NCI-H2227 (cell line): ENCODE data around the gene MSH4.
"Not testable (repeated sequence)": the region's sequence is repeated elsewhere in the genome, so short reads cannot be mapped to it uniquely, and the experiment has no call there.

Source experiments
- DNase-seq: peaks from one replicate; lab custom pipeline; 2025; ENCODE audit not compliant: unreplicated experiment; lab: John Stamatoyannopoulos, UW

The MSH4 gene

DNA sequence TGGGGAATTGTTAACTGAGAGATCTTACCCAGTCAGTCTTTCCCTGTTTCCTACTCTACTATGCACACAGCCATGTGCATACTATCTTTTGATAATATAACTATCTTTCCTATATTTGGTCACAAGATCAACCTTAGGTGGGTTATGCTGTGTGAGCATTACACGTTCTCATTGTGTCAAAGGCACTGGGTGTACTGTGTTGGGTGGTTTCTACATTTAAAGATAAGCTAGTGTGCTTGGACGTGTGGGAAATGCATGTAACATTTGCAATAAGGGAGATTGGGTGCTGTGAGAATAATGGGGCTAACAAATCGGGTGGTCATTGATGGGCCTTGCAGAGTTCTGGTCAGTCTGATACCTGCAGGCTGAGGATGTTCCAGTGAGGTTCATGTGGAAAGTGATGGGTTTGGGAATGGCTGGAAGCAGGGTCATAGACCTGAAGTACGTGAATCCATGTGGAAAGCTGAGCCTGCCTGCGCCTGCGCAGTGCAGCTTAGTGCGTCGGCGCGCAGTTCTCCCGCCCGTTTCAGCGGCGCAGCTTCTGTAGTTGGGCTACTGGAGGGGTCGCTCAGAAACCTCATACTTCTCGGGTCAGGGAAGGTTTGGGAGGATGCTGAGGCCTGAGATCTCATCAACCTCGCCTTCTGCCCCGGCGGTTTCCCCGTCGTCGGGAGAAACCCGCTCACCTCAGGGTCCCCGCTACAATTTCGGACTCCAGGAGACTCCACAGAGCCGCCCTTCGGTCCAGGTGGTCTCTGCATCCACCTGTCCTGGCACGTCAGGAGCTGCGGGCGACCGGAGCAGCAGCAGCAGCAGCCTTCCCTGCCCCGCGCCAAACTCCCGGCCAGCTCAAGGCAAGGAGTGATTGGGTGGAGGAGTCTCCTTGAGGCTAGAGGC lies at the start of gene MSH4:
Gene MSH4, plus strand, starts transcription at position 507 of the 897 bp plus-strand sequence. Its CDS starts 104 bp downstream, at position 611.
- DNase-seq = no peak

DNA sequence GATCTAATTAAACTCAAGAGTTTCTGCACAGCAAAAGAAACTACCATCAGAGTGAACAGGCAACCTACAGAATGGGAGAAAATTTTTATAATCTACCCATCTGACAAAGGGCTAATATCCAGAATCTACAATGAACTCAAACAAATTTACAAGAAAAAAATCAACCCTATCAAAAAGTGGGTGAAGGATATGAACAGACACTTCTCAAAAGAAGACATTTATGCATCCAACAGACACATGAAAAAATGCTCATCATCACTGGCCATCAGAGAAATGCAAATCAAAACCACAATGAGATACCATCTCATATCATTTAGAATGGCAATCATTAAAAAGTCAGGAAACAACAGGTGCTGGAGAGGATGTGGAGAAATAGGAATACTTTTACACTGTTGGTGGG lies 39.5 kb upstream of the MSH4 start:
- DNase-seq = not testable (repeated sequence)

DNA sequence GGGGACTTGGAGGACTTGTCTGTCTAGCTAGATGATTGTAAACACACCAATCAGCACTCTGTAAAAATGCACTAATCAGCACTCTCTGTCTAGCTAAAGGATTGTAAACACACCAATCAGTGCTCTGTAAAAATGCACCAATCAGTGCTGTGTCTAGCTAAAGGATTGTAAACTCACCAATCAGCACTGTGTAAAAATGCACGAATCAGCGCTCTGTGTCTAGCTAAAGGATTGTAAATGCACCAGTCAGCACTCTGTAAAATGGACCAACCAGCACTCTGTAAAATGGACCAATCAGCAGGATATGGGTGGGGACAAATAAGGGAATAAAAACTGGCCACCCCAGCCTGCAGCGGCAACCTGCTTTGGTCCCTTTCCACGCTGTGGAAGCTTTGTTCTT lies 38.1 kb upstream of the MSH4 start:
- DNase-seq = not testable (repeated sequence)

DNA sequence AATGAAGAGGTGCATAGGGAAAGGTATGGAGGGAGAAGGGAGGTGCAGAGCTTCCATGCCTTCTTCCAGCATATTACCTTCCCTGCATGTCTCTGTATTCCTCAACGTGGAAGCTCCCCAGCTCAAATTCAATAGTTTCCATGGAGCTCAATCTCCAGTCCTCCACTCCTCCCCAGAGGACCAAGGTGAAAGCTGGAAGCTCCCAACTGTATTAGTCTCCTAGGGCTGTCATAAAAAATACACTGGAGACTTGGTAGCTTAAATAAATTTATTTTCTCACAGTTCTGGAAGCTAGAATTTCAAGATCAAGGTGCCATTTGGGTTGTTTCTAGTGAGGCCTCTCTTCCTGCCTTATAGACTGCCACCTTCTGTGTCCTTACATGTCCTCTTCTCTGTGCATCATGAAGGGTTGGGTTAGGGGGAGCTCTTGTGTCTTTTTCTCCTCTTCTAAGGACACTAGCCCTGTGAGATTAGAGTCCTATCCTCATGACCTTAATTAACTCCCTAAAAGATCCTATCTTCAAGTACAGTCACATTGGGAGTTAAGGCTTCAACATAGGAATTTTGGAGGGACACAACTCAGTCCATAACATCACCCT lies 32.5 kb upstream of the MSH4 start:
- no peak for DNase-seq

DNA sequence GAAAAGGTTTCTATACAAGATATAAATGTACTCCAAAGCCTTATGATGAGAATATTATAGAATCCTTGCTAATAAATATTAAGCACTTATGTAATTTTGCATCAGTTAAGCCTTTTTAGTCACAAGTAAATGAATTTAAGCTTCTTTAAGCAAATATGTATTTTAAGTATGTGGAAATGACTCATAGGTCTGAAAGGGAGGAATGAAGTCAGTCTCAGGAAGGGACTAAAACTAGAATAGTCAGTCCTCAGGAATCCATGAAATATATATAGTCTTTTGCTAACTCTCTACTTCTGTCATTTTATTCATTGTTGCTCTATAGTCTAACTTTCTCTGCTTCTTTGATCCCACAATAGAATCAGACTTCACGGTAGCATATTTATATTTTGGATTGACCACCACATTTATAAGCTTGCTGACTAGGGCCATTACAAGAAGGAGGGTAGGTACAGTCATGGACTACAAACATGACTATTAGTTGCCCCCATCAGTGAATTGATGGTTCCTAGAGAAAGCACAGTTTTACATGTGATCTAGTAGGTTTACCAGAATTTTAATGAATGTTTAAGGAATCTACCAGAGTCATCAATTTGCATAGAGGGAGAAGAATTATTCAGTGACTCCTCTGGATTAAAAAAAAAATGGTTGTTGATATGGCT lies 30.9 kb upstream of the MSH4 start:
- DNase-seq = no peak

DNA sequence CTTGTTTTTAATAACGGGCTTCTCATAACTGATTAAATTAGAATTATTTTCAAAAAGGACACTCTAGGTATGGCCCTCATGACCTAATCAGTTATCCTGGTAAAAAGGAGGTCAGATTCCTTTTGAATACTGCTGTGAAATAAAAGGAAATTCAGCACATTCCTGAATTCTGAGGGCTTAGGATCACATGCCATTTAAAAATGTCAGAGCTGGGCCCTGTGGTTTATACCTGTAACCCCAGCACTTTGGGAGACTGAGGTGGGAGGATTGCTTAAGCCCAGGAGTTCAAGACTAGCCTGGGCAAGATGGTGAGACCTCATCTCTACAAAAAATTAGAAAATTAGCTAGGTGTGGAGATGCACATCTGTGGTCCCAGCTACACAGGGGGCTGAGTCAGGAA lies 28.7 kb upstream of the MSH4 start:
- DNase-seq = no peak

DNA sequence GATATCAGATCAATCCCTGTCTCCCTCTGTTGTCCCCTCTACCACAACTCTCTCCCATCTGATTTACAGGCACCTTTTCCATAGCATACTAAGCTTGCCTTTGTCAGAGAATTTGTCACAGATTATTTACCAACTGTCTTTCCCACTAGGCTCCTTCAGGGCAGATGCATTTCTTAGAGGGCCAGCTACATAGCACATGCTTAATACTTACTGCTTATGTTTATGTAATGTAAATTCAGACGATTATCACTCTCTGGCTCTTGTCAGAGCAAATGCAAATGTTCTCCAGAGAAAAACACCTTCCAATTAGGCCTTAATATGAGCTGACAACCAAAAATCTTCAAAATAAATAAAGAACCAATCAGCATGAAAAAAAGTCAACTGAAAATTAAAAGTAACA lies 25.9 kb upstream of the MSH4 start:
- DNase-seq = no peak

DNA sequence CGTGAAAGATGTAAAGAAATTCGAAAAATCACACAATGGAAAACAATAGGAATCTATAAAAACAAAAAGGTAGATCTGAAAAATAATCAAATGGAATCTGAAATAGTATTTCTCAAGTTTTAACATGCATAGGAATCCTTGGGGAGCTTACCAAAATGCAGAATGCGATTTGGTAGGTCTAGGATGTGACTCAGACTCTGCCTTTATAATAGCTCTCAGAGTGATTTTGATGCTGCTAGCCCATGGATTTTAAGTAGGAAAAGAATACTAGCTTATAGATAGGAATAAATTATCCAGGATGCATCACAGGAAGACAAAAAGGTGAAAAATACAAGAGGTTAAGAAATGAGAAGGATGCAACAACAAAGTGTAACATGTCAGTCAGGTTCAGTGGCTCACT lies 24.7 kb upstream of the MSH4 start:
- no peak for DNase-seq

DNA sequence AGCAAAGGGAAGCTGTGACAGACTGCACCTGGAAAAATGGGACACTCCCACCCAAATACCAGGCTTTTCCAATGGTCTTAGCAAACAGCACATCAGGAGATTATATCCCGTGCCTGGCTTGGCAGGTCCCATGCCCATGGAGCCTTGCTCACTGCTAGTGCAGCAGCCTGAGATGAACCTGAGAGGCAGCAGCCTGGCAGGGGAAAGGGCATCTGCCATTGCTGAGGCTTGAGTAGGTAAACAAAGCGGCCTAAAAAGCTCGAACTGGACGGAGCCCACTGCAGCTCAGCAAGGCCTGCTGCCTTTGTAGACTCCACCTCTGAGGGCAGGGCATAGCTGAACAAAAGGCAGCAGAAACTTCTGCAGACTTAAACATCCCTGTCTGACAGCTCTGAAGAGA lies 18.9 kb upstream of the MSH4 start:
- not testable (repeated sequence) for DNase-seq

DNA sequence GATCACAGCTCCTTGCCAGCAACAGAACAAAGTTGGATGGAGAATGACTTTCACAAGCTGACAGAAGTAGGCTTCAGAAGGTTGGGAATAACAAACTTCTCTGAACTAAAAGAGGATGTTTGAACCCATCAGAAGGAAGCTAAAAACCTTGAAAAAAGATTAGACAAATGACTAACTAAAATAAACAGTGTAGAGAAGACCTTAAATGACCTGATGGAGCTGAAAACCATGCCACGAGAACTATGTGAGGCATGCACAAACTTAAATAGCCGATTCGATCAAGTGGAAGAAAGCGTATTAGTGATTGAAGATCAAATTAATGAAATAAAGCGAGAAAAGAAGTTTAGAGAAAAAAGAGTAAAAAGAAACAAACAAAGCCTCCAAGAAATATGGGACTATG lies 18.0 kb upstream of the MSH4 start:
- DNase-seq = not testable (repeated sequence)

DNA sequence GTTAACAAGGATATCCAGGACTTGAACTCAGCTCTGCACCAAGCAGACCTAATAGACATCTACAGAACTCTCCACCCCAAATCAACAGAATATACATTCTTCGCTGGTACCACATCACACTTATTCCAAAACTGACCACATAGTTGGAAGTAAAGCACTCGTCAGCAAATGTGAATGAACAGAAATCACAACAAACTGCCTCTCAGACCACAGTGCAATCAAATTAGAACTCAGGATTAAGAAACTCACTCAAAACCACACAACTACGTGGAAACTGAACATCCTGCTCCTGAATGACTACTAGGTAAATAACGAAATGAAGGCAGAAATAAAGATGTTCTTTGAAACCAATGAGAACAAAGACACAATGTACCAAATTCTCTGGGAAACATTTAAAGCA lies 16.5 kb upstream of the MSH4 start:
- not testable (repeated sequence) for DNase-seq

DNA sequence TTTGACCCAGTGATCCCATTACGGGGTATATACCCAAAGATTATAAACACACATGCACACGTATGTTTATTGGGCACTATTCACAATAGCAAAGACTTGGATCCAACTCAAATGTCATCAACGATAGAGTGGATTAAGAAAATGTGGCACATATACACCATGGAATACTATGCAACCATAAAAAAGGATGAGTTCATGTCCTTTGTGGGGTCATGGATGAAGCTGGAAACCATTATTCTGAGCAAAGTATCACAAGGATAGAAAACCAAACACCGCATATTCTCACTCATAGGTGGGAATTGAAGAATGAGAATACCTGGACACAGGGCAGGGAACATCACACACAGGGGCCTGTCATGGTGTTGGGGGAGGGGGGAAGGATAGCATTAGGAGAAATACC lies 12.8 kb upstream of the MSH4 start:
- DNase-seq = not testable (repeated sequence)

DNA sequence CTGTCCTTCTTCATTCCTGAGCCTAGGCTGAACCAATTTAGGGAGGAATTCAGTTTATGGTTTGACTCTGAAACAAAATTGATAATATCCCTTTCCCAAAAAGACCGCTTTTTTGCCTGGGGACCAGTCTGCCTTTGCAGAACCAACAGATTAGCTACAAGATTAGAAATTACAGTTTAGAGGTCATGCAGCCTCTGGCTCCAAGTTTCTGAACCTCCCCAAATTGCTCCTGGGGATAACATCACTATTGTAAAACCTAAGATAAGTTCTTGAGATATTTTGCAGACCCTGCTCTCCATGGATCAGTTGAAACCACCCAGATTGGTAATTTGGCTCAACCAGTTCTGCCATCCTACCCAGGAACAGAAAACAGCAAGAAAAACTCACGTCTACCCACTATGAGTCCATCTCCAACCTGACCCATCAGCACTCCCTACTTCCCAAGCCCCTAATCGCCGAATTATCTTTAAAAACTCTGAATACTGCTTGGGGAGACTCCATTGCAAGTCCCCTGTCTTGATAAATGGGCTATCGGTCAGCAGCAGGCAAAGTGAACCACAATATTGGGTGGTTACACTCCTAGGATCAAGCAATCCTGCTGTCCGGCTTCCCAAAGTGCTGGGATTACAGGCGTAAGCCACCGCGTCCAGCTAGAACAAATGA lies 11.2 kb upstream of the MSH4 start:
- DNase-seq = no peak

DNA sequence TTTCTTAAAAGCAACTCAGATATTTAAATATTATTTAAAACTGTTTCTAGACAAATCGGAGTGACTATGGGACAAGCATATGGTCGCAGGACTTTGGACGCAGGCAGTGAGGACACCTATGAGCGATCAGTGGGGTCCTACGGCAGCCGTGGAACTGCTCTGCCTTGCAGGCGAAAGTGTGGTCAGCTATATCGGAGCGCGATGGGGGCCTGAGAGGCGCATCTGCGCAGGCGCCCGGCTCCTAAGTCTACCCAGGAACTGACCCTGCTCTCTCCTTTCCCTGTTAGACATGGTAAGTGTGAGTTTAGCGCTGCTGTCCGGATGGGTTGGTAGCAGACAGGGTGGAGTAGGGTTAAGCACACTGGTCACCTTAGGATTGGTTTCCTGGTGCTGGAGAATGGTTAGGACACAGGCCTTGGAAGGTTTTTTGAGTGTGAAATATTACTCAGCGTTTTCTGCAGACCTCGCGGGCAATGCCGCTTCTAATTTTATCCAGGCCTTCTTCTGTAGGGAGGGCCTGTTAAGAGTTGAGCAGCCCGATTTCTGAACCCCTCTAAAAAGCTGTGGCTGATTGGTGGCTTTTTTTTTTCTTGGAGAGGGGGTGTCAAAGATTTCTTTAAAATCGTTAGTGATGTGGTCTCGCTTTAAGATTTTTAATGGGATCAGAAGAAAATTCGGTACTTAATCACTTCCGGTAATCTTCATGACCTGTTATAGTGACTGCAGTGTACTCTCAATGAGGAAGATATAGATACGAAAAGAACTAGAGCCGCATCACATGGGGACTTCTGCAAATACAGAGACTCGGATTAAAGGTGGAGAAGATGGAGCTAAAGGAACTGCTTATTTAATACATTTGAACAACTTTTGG lies 10.5 kb upstream of the MSH4 start, which contains the start of gene RABGGTB:
Gene RABGGTB, plus strand, starts transcription at position 274 of the 871 bp plus-strand sequence. Its CDS starts 16 bp downstream, at position 290.
- peak; percentile 97 for DNase-seq

DNA sequence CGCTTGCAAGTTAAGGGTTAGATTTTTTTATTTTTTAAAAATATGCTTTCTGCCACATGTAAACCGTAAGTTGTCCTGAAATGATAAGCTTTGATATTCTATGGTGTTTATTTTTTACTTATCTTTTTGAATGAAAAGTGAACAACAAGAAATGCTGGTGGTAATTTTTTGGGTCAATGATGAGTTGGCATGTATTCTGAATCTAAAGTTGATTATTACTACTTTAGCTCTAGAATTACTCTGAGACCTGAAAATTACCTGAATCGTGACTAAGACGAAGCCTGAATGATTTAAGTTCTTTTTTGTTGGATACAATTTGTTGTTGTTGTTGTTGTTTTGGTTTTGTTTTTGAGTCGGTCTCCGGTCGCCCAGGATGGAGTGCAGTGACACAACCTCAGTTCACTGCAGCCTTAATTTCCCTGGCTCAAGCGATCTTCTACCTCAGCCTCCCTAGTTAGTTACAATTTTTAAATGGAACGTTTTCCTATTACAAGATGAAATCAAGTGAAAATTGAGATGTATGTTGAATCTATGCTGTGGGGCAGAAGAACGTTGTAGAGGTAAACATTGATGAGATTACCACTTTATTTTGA lies 9.7 kb upstream of the MSH4 start:
- no peak for DNase-seq

DNA sequence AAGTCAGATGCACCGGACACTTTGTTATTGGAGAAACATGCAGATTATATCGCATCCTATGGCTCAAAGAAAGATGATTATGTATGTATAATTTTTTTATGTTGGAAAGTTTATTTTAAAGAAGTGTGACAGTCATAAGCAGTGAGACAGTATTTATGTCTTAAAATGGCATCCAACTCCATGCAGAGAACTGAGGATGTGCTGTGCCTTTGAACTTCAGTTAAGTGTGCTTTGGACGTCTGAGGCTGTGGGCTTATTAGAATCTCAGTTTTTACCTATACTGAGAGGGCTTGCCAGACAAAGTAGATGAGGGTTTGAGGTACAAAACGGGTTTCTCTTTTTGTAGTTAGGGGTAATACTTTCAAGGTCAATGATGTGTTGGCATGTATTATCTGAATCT lies 9.2 kb upstream of the MSH4 start:
- DNase-seq = no peak

DNA sequence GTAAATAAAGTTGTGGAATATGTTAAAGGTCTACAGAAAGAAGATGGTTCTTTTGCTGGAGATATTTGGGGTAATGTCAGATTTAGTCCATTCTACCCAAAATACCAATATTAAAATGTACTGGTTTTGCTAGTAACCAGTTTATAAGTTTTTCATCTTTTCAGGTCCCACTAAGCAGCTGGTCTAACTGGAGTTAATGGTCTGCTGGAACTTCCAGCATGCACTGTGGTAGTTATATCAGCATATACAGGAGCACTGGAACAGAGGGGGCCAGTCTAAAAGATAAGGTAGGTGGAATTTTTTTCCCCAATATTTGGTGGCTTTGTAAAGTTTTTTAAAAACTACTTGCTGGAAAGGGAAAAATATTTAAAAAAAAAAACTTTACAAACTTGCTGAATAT lies 6.7 kb upstream of the MSH4 start:
- no peak for DNase-seq

DNA sequence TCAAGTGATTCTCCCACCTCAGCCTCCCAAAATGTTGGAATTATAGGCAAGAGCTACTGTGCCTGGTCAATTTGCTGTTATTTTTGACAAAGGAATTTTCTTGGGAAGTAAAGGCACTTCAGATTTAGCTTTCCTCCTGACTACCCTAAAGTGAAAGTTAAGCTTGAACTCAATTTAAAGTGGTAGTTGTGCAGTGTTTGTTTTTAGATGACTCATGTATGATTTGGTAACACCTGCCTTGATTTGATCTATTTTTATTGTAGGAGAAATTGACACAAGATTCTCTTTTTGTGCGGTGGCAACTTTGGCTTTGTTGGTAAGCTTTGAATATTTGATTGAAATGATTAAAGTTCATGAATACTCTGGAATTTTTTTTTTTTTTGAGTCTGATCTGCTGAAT lies 5.7 kb upstream of the MSH4 start:
- DNase-seq = no peak

DNA sequence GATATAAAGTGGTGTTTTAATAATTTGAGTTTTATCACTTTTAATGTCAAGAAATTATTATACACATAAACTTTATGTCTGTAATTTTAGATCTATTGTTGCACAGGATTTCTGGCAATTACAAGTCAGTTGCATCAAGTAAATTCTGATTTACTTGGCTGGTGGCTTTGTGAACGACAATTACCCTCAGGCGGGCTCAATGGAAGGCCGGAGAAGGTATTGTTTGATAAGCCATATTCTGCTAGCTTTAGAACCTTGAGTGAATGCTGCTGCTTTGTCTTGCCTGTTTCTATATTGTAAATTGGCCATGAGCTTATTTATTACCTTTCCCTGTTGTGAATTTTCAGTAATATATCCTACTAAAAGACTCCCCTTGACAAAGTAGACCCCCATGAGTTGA lies 4.6 kb upstream of the MSH4 start:
- no peak for DNase-seq

DNA sequence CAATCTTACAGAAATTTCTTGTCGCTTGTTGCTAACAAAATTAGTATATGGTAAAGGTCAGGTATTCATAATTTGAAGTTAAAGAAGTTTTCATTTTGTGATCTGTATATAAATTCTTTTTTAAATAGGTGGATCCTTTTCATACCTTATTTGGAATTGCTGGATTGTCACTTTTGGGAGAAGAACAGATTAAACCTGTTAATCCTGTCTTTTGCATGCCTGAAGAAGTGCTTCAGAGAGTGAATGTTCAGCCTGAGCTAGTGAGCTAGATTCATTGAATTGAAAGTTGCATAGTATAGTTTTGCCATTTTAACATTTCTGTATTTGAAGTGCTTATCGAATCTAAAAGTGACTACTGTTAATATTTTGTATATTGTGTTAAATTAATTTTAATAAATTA lies 2.3 kb upstream of the MSH4 start:
- DNase-seq = no peak
